GM18858 (cell line): Measurements from ENCODE around the gene KMT5B.

Experiments
- ATAC-seq: cut with Tn5 transposase; IDR thresholded peaks from one replicate; pipeline ENCODE4 v1.9.1; 2021; ENCODE audit not compliant: unreplicated experiment

The KMT5B gene

DNA sequence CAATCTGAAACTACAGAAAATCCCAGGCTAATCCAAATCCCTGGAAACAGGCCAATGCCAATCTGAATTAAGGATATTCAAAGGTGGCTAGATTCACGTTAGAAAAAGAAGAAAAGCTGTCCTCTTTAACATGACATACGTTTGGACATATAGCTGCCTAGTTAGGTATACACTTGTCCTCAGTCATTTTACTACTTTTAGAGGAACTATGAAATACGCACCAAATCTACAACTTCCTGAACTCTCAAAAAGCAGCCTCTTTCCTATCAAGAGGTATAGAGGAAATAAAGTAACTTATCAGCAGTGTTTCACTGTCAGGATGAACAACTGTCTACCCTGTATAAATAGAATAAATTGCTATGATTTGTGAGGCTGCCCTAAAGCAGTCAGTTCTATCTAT lies 24.0 kb downstream of the KMT5B start:
- no peak for ATAC-seq

DNA sequence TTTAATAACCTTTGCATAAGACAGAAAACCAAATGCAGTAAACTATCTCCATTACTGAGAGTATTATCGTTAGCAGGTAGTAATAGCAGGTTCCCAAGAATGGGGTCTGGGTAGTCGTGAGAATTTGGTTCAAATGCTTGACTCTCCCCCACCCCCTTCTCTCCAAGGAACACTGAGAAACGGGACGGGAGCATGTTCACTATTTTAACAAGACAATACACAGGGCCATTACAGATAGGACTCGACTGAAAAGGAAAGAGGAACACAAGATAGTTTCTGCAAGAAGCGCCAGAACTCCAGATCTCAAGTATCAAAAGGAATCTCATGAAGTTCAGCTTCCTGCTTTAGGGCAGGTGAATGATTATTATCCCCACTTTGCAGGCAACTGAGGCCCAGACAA lies 27.0 kb downstream of the KMT5B start:
- no peak for ATAC-seq

DNA sequence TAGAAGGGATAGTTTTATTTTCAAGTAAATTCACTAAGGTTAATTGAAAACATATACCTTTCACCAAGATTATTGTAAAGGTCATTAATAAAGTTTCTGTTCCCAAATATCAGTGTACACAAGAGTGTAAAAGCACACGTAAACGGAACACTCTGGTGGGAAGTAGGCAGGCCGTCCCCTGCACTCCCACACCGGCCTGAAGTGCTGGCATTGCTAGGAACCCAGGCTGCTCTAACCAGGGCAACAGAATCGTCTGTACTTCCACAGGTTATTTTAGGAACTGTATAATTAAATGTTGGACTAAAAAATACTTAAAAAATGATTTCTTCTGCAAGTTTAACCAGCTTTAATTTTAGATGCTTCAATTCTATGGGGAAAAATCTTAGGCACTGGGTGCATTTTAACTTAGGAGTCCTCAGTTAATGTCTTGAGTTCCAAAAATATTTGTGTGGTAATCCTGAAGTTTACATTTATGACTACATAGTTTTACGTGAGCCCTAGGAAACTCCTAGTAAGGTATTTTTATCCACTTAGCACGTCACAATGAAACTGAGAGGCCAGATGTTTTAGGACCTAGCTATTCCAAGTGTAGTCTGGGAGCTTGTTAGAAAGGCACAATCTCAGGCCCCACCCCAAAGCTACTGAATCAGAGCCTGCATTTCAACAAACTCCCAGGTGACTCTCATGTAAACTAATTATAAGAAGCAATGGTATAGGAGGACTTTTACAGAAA lies 31.2 kb downstream of the KMT5B start:
- no peak for ATAC-seq

DNA sequence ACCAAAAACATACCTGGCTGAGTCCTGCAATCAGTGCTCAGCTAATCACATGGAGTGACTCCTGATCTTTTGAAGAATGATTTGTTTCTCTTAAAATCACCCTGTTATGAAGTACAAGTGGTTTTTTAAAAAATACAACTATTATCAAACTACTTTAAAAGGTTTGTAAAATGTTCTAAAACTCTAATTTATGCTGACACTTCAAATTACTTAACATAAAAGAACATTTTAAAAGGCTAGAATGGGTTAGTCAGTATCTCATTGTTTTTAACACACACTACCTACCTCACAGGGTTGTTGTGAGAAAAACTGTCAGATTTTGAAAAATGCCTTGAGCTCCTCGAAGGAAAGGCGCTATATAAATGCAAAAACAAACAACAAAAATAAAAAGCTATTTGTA lies 33.2 kb downstream of the KMT5B start:
- ATAC-seq: no peak

DNA sequence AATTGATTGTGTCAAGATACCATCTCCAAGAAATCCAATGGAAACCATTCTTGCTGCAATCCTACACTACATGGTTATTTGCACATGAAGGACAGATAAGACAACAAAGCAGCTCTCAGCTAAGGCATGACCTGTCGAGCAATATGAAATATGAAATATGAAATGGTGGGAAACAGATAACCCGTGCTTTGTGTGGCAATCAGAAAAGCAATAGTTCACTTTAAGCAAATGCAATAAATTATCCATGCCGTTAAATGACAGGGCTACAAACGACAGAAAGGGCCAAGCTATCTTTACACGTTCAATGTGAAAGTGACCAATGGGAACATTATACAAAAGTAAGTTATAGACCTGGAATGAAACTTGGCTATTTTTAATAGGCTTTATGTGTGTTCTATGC lies 35.2 kb downstream of the KMT5B start:
- no peak for ATAC-seq

DNA sequence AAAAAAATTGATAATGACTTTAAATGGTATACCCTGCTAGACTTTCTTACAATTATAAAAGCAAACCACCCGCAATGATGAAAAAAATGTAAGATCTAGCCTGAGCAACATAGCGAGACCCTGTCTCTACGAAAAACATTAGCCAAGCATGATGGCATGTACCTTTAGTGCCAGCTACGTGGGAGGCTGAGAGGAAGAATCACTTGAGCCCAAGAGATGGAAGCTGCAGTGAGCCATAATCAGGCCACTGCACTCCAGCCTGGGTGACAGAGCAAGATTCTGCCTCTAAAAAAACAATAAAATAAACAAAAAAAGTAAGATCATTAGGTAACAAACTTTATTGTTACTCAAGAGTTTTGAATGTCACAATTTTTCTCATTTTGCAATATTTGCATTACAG lies 39.2 kb downstream of the KMT5B start:
- ATAC-seq: no peak

DNA sequence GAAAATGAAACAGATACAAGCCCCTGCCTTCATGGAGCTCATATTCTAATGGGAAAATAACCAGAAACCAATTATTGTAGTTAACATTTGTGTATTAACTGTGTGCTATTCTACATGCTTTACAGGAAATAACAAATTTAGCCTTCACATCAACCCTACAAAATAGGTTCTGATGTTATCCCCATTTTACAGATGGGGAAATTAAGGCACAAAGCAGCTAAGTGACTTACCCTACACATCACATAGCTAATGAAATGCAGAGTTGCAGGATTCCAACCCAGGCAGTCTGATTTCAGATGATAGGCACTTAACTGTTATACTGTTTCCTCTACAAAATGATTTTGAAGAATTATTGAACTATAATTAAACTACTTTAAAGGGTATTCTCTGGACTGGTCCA lies 43.7 kb downstream of the KMT5B start:
- ATAC-seq: no peak

DNA sequence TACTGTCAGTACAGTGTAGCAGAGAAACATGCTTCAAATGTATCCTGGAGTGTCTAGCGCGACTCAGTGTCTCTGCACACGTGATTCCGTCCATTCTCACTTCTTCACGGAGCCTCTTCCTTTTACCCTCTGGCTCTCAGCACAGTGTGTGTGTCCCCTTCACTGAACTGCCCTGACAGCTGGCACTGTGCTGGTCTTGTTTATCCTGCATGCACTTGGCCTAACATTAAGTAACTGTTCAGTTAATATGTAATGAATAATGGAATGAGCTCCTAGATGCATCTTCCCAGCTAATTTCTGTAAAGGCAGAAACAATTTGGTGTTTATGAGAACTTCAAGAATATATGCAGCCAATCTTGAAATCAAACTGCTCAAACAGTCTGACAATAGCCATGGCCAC lies 44.4 kb downstream of the KMT5B start:
- ATAC-seq: no peak

DNA sequence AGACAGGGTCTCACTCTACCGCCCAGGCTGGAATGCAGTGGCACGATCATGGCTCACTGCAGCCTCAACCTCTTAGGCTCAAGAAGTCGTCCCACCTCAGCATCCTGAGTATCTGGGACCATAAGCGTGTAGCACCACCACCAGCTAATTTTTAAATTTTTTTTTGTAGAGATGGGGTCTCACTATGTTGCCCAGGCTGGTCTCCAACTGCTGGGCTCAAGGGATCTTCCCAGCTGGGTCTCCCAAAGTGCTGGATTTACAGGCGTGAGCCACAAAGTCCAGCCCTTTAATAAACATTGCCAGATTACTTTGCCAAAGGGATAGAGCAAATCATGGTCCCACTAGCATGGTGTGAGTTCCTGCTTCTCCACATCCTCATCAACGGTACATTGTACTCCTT lies 45.6 kb downstream of the KMT5B start:
- ATAC-seq: no peak

DNA sequence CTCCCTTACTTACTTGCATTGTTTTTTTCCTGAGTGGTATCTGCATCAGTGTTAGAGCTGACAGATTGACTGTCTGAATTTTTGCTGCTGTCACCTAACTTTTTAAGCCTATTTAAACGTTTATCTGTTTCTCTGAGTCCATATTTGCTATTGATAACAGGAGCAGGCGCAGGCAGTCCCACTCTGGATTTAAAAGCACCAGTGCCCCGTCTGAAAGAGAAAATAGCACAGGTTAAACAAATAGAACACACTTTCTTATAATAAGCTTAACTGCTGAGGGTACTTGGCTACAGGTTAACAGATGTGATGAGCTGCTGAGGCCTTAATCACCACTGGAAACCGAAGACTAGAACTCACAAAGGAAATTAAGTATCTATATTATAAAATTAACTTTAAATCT lies 46.1 kb downstream of the KMT5B start:
- ATAC-seq: no peak

DNA sequence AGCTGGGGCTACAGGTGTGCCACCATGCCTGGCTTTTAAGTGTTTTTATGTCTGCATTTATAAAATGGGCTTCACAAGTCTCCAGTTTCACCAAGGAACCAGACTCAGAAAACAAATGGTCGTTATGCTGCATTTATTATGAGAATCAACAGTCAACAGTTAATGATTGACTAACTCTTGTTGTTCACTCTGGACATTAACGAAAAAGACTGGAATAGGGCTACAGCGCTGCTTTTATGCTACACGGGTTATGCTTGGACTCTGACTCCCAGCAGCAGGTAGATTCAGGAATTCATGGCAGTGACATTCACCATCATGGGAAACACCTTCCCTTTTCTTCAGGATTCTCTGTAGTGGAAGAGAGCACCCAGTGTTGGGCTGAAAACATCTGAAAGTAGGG lies 47.5 kb downstream of the KMT5B start:
- no peak for ATAC-seq

DNA sequence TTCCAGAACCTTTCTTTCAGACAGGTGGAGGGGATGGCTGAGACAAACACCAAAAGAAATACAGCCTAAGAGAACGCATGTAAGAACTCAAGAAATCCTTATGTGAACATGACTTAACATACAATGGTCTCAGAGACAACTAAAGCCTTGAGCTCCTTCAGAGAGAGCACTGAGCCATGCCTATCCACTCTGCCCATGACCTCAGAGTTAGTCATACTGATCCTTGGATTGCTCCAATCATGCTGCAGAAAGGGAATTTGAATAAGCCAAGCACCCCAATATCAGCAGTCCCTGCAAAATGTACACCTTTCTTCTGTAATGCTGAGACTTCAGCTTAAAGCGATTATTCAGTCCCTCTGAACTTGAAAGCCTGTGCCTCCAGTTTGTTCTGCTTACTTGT lies 48.7 kb downstream of the KMT5B start:
- ATAC-seq: no peak

DNA sequence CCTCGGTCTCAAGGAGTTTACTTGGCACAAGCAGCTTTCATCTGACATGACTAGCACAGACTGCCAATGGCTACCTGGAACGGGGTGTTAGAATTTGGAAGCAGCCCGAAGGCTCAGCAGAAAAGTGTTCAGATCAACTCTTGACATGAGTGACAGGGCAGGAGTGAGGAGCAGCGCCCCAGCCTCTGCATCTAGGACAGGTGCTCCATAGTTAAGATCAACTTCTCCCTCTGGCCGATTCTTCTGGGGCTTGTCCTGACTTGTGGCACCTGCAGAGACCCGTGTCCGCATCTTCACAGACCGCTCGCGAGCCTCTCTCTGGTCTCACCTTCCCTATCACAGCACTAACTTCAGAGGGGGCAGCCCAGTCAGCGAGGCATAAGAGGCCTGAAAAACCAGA lies 49.4 kb downstream of the KMT5B start:
- ATAC-seq: no peak

DNA sequence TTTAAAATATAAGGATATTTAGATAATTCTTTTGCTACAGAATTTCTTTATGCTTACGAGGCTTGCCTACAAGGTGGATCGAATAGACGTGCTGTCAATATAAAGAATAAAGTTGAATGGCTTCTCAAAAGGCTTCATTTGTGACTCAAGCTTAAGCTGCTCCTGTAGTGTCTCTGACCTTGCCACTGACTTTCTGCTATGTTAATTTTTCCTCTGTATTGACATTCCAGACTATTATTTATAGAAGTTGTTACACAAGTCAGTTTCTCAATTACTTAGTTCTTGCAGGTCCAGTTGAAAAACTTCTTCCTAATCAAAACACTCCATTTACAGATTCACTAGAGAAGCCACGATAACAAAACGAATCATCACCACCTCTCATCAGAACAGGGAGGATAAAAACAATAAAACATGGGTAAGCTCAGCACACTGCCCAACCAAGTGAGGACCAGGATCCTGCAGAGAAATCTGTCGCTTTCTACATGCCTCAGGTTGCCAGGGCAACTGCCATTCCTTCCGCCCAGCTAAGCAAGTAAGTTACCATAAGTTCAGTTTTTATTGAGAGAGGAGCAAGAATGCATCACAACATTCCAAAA lies 52.9 kb downstream of the KMT5B start:
- no peak for ATAC-seq

DNA sequence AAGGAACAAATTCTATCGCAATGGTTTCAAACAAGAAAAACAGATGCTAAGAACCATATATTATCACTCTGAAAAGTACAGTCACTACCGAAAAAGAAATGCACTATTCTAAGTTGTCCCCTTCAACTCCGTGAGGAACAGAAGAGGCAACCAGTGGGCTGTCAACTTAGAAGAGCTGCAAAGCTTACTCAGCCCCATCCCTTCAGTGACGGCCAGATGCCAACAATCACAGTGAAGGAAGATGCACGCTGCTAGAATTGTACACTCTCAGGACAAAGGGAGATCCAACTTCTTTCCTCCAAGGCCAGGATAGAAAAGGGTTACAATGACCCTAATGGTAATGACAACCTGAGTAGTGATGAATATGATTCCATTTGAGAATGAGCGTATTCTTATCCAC lies 53.4 kb downstream of the KMT5B start:
- ATAC-seq: no peak

DNA sequence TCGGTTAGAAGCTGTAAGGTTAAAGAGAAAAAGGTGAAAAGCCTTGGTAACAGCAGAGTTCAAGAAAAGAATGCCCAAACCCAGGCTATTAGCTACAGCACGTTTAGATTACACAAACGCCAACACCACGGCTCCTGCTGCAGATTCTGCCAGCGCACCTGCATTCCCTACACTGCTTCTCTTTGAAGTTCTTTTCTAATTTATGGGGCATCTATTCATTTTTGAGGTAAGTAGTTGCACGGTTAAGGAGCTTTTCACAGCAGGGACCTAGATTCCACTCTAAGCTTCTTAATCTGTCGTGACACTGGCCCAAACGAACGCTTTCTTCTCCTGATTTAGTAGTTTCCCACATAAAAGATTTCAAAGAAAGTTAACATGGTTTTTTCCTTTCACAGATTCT lies 53.9 kb downstream of the KMT5B start:
- no peak for ATAC-seq

DNA sequence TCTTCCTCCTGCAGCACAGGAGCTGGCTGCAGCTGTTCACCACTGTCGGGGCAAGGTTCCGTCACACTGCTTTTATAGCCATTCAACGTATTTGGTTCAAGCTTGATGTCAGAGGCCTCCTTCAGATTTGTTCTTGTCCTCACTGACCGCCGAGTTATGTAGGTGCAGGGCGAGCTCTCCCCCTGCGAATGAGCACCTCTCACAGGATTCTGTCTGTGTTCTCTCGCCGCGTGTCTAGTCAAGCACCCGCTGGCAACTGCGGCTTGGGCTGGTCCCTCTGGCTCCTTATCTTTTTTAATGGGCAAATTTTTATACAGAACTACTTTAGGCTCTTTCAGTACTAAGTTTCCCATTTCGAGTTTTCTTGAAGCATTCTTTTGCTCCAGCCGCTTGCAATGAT lies 54.5 kb downstream of the KMT5B start:
- no peak for ATAC-seq

DNA sequence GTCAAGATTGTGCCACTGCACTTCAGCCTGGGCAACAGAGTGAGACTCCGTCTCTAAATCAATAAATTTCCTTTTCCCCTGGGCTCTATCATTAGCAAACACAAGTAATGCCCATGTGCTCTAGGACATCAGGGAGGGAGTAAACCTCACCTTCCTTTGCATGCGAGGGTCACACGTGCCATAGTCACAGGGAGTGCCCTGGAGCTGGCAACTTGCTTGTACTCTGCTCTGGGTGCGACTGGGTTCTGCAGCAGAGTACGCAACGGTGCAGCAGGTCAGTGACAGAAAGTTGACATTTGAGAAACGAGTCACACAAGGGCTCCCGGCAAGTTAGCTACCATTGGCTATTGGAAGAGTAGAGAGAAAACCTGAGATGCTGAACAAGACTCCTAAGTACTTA lies 59.4 kb downstream of the KMT5B start:
- ATAC-seq: no peak

DNA sequence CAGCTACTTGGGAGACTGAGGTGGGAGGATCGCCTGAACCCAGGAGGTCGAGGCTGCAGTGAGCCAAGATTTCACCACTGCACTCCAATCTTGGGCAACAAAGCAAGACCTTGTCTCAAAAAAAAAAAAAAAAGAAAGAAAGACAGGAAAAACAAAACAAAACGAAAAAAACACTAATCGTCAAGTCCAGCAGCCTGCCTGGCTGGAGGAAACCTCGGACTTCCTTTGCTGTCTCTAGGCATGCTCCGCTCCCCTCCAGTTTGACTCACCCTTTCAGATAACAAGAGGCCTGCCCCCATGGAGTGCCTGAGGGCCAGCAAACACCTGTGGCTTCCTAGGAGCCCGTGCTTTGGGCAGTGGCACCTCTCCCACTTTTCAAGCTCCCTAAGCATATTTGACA lies 63.1 kb downstream of the KMT5B start:
- no peak for ATAC-seq

DNA sequence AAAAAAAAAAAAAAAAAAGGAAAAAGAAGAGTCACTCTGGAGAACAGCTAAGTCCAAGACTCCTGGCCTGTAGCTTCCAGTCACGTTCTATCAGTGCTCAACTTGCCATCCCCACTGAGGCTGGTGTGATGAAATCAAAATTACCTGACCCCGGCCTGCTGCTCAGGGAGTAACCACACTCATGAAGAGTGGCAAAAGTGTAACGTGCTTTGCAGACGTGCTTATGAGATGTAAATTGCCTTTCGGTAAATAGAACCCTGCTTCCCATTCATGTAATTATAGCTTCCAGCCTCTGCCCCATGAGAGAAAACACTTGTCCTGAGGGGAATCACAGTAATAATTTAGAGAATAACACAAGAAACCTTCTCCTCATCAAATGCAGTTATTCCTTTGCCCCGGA lies 63.7 kb downstream of the KMT5B start:
- no peak for ATAC-seq

DNA sequence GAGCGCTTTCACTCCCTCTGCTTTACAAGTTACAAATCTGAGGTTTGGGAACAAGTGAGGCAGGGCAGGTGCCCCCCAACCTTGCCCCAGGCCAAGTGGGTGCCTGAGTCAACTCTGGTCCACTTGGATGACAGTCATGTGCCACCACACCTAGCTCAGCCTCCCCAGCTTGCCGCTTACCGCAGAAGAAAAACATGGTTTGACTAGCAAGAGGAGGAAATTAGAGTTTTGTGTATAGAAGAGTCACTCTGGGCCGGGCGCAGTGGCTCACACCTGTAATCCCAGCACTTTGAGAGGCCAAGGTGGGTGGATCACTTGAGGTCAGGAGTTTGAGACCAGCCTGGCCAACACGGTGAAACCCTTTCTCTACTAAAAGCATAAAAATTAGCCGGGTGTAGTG lies 64.2 kb downstream of the KMT5B start:
- no peak for ATAC-seq

DNA sequence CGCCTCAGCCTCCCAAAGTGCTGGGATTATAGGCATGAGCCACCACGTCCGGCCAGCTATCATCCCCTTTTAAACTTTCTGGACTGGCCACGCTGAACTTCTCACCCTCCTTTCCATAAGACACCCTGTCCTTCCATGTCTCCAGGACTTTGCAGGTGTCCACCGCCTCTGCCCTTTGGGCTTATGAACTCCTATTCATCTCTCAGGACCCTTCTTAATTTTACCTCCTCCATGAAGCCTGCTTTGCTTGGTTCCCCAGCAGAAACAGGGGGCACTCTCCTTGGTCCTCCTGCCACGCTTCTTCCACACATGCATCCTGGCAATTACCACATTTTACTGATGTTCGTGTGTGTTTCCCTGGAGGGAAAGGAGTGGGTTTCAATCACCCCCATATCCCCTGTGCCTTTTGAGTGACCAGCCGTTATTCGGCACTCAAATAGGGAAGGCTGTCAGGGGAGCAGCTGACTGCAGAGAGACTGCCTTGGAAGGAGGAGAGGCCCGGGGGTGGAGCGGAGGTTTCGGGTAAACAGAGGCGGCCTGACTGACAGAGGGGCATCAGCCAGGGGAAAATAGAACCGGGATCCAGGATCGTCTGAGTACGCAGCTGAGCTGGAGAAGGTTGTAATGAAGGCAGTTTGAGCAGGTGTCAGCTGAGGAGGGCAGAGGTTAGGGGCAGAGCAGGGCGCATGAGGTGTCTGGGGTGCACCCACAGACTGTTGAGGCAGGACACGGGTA lies 64.9 kb downstream of the KMT5B start:
- no peak for ATAC-seq
